OCI-LY3 (cell line): Measurements from ENCODE around the gene FSTL4.

Experiments
- EZH2phosphoT487 ChIP-seq: fragments of 200-600 bp; shearing (Covaris generic); IDR thresholded peaks from 2 replicates; pipeline ENCODE4 v1.6.1; 2018; ENCODE audit warnings: antibody characterized with exemption, mixed run types, low read depth
- TF ChIP-seq, protein P1 (sequence below): fragments of 200-600, 300-600 bp; sonication (generic); IDR thresholded peaks from 2 replicates; pipeline ENCODE4 v1.5.1; 2014; ENCODE audit warnings: antibody characterized with exemption, low read length, low read depth

DNA sequence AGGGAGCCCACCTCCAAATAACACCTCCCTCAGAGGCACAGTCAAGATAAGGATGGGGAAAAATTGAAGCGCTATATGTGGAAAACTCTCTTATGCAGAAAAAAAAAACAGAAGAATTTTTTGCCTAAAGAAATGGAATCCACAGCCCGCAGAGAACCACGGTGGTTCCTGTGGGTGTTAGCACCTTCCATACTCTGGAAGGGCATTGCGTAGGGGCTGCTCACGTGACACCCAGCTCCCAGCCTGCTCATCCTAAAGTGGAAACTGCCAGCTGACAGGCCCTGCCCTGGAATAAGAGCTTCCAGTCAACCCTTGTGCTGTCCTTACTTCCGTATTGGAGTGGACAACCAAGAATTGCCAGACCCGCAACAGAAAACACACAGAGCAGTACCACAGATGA lies 142.5 kb downstream of the FSTL4 start:
- TF ChIP-seq, protein P1, sequence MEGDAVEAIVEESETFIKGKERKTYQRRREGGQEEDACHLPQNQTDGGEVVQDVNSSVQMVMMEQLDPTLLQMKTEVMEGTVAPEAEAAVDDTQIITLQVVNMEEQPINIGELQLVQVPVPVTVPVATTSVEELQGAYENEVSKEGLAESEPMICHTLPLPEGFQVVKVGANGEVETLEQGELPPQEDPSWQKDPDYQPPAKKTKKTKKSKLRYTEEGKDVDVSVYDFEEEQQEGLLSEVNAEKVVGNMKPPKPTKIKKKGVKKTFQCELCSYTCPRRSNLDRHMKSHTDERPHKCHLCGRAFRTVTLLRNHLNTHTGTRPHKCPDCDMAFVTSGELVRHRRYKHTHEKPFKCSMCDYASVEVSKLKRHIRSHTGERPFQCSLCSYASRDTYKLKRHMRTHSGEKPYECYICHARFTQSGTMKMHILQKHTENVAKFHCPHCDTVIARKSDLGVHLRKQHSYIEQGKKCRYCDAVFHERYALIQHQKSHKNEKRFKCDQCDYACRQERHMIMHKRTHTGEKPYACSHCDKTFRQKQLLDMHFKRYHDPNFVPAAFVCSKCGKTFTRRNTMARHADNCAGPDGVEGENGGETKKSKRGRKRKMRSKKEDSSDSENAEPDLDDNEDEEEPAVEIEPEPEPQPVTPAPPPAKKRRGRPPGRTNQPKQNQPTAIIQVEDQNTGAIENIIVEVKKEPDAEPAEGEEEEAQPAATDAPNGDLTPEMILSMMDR: no peak
- TF ChIP-seq EZH2phosphoT487: no peak
